GM19239 (cell line): Measurements from ENCODE around the gene APC2.
A peak's percentile ranks its signal among the peaks of the same experiment; 100 is the strongest.
"Not testable (repeated sequence)": the region's sequence is repeated elsewhere in the genome, so short reads cannot be mapped to it uniquely, and the experiment has no call there.

Experiments used
- DNase-seq: peaks from one replicate; pipeline ENCODE4 v3.0.0; 2011; ENCODE audit warnings: low spot score; ENCODE audit not compliant: insufficient read length
- FAIRE-seq: peaks from 2 replicates; lab custom pipeline; 2011; peaks lifted over from hg19 to GRCh38; lab: Jason Lieb, UNC

Gene APC2

GRCh38 chr19:1412323-1412923 lies 37.5 kb upstream of the APC2 start:
- DNase-seq (no peak), FAIRE-seq (no peak)

- FAIRE-seq (no peak), DNase-seq (no peak)
These were observed 36.7 kb upstream of the APC2 start for GRCh38 chr19:1412995-1413800.

GRCh38 chr19:1416014-1416841 lies 33.7 kb upstream of the APC2 start:
- FAIRE-seq, result no peak
- no peak for DNase-seq

- no peak for FAIRE-seq
These were observed 32.8 kb upstream of the APC2 start for GRCh38 chr19:1417145-1417544.

GRCh38 chr19:1417681-1418495 lies 32.0 kb upstream of the APC2 start:
- FAIRE-seq (no peak), DNase-seq (no peak)

More at GRCh38 chr19:1417145-1417544, 32.8 kb upstream of the APC2 start:
- DNase-seq, result no peak

GRCh38 chr19:1418496-1418775 lies 31.5 kb upstream of the APC2 start:
- DNase-seq, result no peak
- FAIRE-seq, result no peak

- no peak for FAIRE-seq
- DNase-seq, result no peak
These were observed 30.8 kb upstream of the APC2 start for GRCh38 chr19:1418951-1419738.

GRCh38 chr19:1420085-1420484 lies 29.8 kb upstream of the APC2 start:
- not testable (repeated sequence) for DNase-seq, FAIRE-seq

- FAIRE-seq (no peak), DNase-seq (no peak)
These were observed 29.3 kb upstream of the APC2 start for GRCh38 chr19:1420590-1420989.

- DNase-seq (no peak), FAIRE-seq (no peak)
These were observed 28.5 kb upstream of the APC2 start for GRCh38 chr19:1421218-1421957.

GRCh38 chr19:1421958-1422305 lies 28.0 kb upstream of the APC2 start:
- FAIRE-seq (no peak), DNase-seq (no peak)

GRCh38 chr19:1422360-1422759 lies 27.6 kb upstream of the APC2 start:
- DNase-seq (no peak), FAIRE-seq (peak; percentile 18)

GRCh38 chr19:1422943-1423342 lies 27.0 kb upstream of the APC2 start:
- FAIRE-seq, result no peak
- no peak for DNase-seq

- FAIRE-seq, result no peak
- no peak for DNase-seq
These were observed 26.3 kb upstream of the APC2 start for GRCh38 chr19:1423436-1424191.

- DNase-seq (no peak), FAIRE-seq (no peak)
These were observed 25.5 kb upstream of the APC2 start for GRCh38 chr19:1424192-1424955.

- DNase-seq, result no peak
- no peak for FAIRE-seq
These were observed 24.7 kb upstream of the APC2 start for GRCh38 chr19:1425102-1425837.

GRCh38 chr19:1425902-1426301 lies 24.0 kb upstream of the APC2 start:
- DNase-seq (no peak), FAIRE-seq (no peak)
